ENCODE data around the gene ZSWIM5.
"Not testable (repeated sequence)": the region's sequence is repeated elsewhere in the genome, so short reads cannot be mapped to it uniquely, and the experiment has no call there.

Gene ZSWIM5

GRCh38 chr1:45135316-45135715, 71.1 kb downstream of the ZSWIM5 start:
- DNase-seq (ENCODE audit: low read depth), result no peak
- no peak for TF ChIP-seq CTCF (IDR thresholded peaks at IDR 0.05; ENCODE audit: low read length, missing control alignments)
- H3K4me3 ChIP-seq (replicated peaks; ENCODE audit: low read depth, low read length), result no peak overlapping the region

GRCh38 chr1:45134461-45134873, 71.9 kb downstream of the ZSWIM5 start:
- H3K4me3 ChIP-seq (replicated peaks; ENCODE audit: low read depth, low read length), result no peak overlapping the region
- DNase-seq (ENCODE audit: low read depth), result no peak
- TF ChIP-seq CTCF (IDR thresholded peaks at IDR 0.05; ENCODE audit: low read length, missing control alignments), result no peak

GRCh38 chr1:45132719-45133118, 73.7 kb downstream of the ZSWIM5 start:
- not testable (repeated sequence) for H3K4me3 ChIP-seq (replicated peaks; ENCODE audit: low read depth, low read length); DNase-seq (ENCODE audit: low read depth)

- DNase-seq (ENCODE audit: low read depth), result no peak
- no peak overlapping the region for H3K4me3 ChIP-seq (replicated peaks; ENCODE audit: low read depth, low read length)
- TF ChIP-seq CTCF (IDR thresholded peaks at IDR 0.05; ENCODE audit: low read length, missing control alignments), result no peak
These were observed 83.0 kb downstream of the ZSWIM5 start for GRCh38 chr1:45123358-45123757.

- no peak for DNase-seq (ENCODE audit: low read depth)
- no peak for TF ChIP-seq CTCF (IDR thresholded peaks at IDR 0.05; ENCODE audit: low read length, missing control alignments)
- H3K4me3 ChIP-seq (replicated peaks; ENCODE audit: low read depth, low read length), result no peak overlapping the region
These were observed 83.7 kb downstream of the ZSWIM5 start for GRCh38 chr1:45122724-45123123.

- H3K4me3 ChIP-seq (replicated peaks; ENCODE audit: low read depth, low read length), result no peak overlapping the region
- no peak for DNase-seq (ENCODE audit: low read depth)
- no peak for TF ChIP-seq CTCF (IDR thresholded peaks at IDR 0.05; ENCODE audit: low read length, missing control alignments)
These were observed 88.6 kb downstream of the ZSWIM5 start for GRCh38 chr1:45117766-45118165.

- no peak for DNase-seq (ENCODE audit: low read depth)
- TF ChIP-seq CTCF (IDR thresholded peaks at IDR 0.05; ENCODE audit: low read length, missing control alignments), result no peak
- no peak overlapping the region for H3K4me3 ChIP-seq (replicated peaks; ENCODE audit: low read depth, low read length)
These were observed 89.6 kb downstream of the ZSWIM5 start for GRCh38 chr1:45116820-45117219.

GRCh38 chr1:45116340-45116739, 90.1 kb downstream of the ZSWIM5 start:
- no peak for TF ChIP-seq CTCF (IDR thresholded peaks at IDR 0.05; ENCODE audit: low read length, missing control alignments)
- H3K4me3 ChIP-seq (replicated peaks; ENCODE audit: low read depth, low read length), result no peak overlapping the region
- DNase-seq (ENCODE audit: low read depth), result no peak

- not testable (repeated sequence) for H3K4me3 ChIP-seq (replicated peaks; ENCODE audit: low read depth, low read length); DNase-seq (ENCODE audit: low read depth)
These were observed 91.2 kb downstream of the ZSWIM5 start for GRCh38 chr1:45115198-45115597.

Data from fibroblast of pulmonary artery (primary cell).